ENCODE measurements around the gene NUP210.

DNA sequence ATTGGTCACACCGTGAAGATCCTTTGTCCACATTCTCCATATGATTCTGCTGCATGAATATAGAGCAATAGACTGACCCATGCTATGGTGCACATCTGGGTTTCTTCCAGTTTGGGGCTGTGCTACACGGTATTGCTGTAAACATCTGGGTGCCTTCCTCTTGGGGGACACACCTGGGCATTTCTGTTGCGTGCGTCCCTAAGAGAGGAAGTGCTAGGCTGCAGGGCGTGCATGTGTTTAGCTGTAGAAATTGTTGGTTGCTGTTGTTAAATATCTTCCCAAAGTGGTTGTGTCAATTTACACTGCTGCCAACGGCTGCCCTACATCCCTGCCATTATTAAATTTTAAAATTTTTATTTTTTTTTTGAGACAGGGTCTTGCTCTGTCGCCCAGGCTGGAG, 52.4 kb downstream of the NUP210 start:
- TF ChIP-seq, protein P1, sequence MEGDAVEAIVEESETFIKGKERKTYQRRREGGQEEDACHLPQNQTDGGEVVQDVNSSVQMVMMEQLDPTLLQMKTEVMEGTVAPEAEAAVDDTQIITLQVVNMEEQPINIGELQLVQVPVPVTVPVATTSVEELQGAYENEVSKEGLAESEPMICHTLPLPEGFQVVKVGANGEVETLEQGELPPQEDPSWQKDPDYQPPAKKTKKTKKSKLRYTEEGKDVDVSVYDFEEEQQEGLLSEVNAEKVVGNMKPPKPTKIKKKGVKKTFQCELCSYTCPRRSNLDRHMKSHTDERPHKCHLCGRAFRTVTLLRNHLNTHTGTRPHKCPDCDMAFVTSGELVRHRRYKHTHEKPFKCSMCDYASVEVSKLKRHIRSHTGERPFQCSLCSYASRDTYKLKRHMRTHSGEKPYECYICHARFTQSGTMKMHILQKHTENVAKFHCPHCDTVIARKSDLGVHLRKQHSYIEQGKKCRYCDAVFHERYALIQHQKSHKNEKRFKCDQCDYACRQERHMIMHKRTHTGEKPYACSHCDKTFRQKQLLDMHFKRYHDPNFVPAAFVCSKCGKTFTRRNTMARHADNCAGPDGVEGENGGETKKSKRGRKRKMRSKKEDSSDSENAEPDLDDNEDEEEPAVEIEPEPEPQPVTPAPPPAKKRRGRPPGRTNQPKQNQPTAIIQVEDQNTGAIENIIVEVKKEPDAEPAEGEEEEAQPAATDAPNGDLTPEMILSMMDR (IDR thresholded peaks at IDR 0.05; ENCODE audit: borderline replicate concordance, extremely low read depth, low read length, poor library complexity, severe bottlenecking), result no peak
- no peak for TF ChIP-seq EZH2 (IDR thresholded peaks at IDR 0.05; ENCODE audit: borderline replicate concordance, low read depth, low read length, severe bottlenecking)
